Measurements from ENCODE around the gene GABRA4.
A peak's percentile ranks its signal among the peaks of the same experiment; 100 is the strongest.

The GABRA4 gene

GRCh38 chr4:46927201-46927600 is 66.2 kb downstream of the GABRA4 start:
- no peak for DNase-seq

GRCh38 chr4:46924789-46925529 is 68.4 kb downstream of the GABRA4 start:
- DNase-seq = no peak

GRCh38 chr4:46922205-46922604 is 71.2 kb downstream of the GABRA4 start:
- DNase-seq = no peak

GRCh38 chr4:46909078-46909477 is 84.3 kb downstream of the GABRA4 start, which contains the start of gene COX7B2:
TSS of gene COX7B2 (minus strand) at chr4:46909245. CDS start at chr4:46735192, 174,053 bp downstream.
- no peak for DNase-seq

- DNase-seq = no peak
Observed at GRCh38 chr4:46908148-46908547, 85.2 kb downstream of the GABRA4 start.

- DNase-seq = no peak
Observed at GRCh38 chr4:46900082-46900481, 93.3 kb downstream of the GABRA4 start.

- no peak for DNase-seq
Observed at GRCh38 chr4:46894826-46895225, 98.6 kb downstream of the GABRA4 start.

GRCh38 chr4:46890056-46890455 is 103.3 kb downstream of the GABRA4 start:
- DNase-seq = no peak

GRCh38 chr4:46889410-46889809 is 104.0 kb downstream of the GABRA4 start:
- DNase-seq = no peak

GRCh38 chr4:46886711-46887110 is 106.7 kb downstream of the GABRA4 start:
- DNase-seq = peak; percentile 41 to 46

GRCh38 chr4:46878641-46879040 is 114.7 kb downstream of the GABRA4 start:
- no peak for DNase-seq

GRCh38 chr4:46874811-46875210 is 118.6 kb downstream of the GABRA4 start:
- no peak for DNase-seq

- no peak for DNase-seq
Observed at GRCh38 chr4:46870411-46870810, 123.0 kb downstream of the GABRA4 start.
